ENCODE results near the gene BABAM1.

Gene BABAM1

GRCh38 chr19:17323300-17323963 lies 56.2 kb downstream of the BABAM1 start:
- no peak overlapping the region for H3K4me3 ChIP-seq (replicated peaks; ENCODE audit: low read depth, low read length)
- DNase-seq (ENCODE audit: extremely low read depth, low read depth): no peak
- no peak for TF ChIP-seq CTCF (IDR thresholded peaks at IDR 0.05; ENCODE audit: low read depth, low read length, missing control alignments)

GRCh38 chr19:17323964-17324332 lies 56.7 kb downstream of the BABAM1 start:
- no peak for DNase-seq (ENCODE audit: extremely low read depth, low read depth)
- no peak overlapping the region for H3K4me3 ChIP-seq (replicated peaks; ENCODE audit: low read depth, low read length)
- TF ChIP-seq CTCF (IDR thresholded peaks at IDR 0.05; ENCODE audit: low read depth, low read length, missing control alignments): no peak

- H3K4me3 ChIP-seq (replicated peaks; ENCODE audit: low read depth, low read length): no peak overlapping the region
- DNase-seq (ENCODE audit: extremely low read depth, low read depth): no peak
- no peak for TF ChIP-seq CTCF (IDR thresholded peaks at IDR 0.05; ENCODE audit: low read depth, low read length, missing control alignments)
Measured at GRCh38 chr19:17324357-17325114, 57.3 kb downstream of the BABAM1 start.

GRCh38 chr19:17325133-17325532 lies 57.9 kb downstream of the BABAM1 start:
- H3K4me3 ChIP-seq (replicated peaks; ENCODE audit: low read depth, low read length): no peak overlapping the region
- TF ChIP-seq CTCF (IDR thresholded peaks at IDR 0.05; ENCODE audit: low read depth, low read length, missing control alignments): no peak

GRCh38 chr19:17325881-17326594 lies 58.8 kb downstream of the BABAM1 start:
- DNase-seq (ENCODE audit: extremely low read depth, low read depth): no peak
- no peak overlapping the region for H3K4me3 ChIP-seq (replicated peaks; ENCODE audit: low read depth, low read length)
- TF ChIP-seq CTCF (IDR thresholded peaks at IDR 0.05; ENCODE audit: low read depth, low read length, missing control alignments): no peak

More at GRCh38 chr19:17325133-17325532, 57.9 kb downstream of the BABAM1 start:
- DNase-seq (ENCODE audit: extremely low read depth, low read depth): no peak

GRCh38 chr19:17326595-17326966 lies 59.3 kb downstream of the BABAM1 start:
- no peak overlapping the region for H3K4me3 ChIP-seq (replicated peaks; ENCODE audit: low read depth, low read length)
- DNase-seq (ENCODE audit: extremely low read depth, low read depth): no peak
- TF ChIP-seq CTCF (IDR thresholded peaks at IDR 0.05; ENCODE audit: low read depth, low read length, missing control alignments): no peak
